SK-N-SH (cell line): ENCODE results near the gene CERS1. TPM values are rescaled to one million over a fixed set of nuclear protein-coding genes. Genes with fewer than 3 reads are reported as not detected.

Experiments
- CTCF ChIA-PET: fragments of 300-600, 350-600 bp; formaldehyde crosslinking; extraction: SDS; loops from one replicate; lab custom pipeline; 2021; lab: Yijun Ruan, JAX
- POLR2A ChIA-PET: fragments of 350-600 bp; sonication (Branson Sonifier 250); formaldehyde crosslinking; extraction: SDS; loops from one replicate; lab custom pipeline; 2020; ENCODE audit warnings: antibody characterized with exemption, inconsistent platforms; lab: Yijun Ruan, JAX
- DNase-seq: peaks from one replicate; pipeline ENCODE4 v3.0.0; 2012
- H2AFZ ChIP-seq: fragments of 200-600 bp; sonication (generic); 2 replicates; pipeline ENCODE4 v1.8.1; 2016; ENCODE audit warnings: antibody characterized with exemption, mild to moderate bottlenecking, low read depth
- H3F3A ChIP-seq: fragments of 200-600 bp; sonication (generic); replicated peaks from 2 replicates; pipeline ENCODE3; 2016; ENCODE audit warnings: antibody characterized with exemption, mild to moderate bottlenecking; ENCODE audit not compliant: insufficient read depth
- H3K27ac ChIP-seq, 2 experiments: fragments of 200-500 bp in 1 of 2; fragments of 200-600 bp in 1 of 2; sonication (Bioruptor generic) in 1 of 2; sonication (generic), shearing (Covaris generic) in 1 of 2; 2 replicates each; pipeline versions ENCODE4 v1.5.1 to v1.6.1; 2014 to 2016; ENCODE audit warnings: low read depth in 2 of 2, inconsistent platforms in 1 of 2, low read length in 1 of 2, mild to moderate bottlenecking in 1 of 2, mixed read lengths in 1 of 2
- H3K27me3 ChIP-seq: fragments of 200-600 bp; sonication (generic), shearing (Covaris generic); 2 replicates; pipeline ENCODE4 v1.6.1; 2016; ENCODE audit warnings: mixed run types; ENCODE audit not compliant: insufficient read depth
- H3K36me3 ChIP-seq, 2 experiments: fragments of 200-500 bp in 1 of 2; fragments of 200-600 bp in 1 of 2; sonication (Bioruptor generic) in 1 of 2; sonication (generic) in 1 of 2; replicated peaks in 1 of 2; 2 replicates each; pipeline versions ENCODE3 to v1.5.1; 2014 to 2016; ENCODE audit warnings: low read length in 1 of 2, mild to moderate bottlenecking in 1 of 2; ENCODE audit not compliant: insufficient read depth in 2 of 2, control insufficient read depth in 1 of 2
- H3K4me1 ChIP-seq, 2 experiments: fragments of 200-500 bp in 1 of 2; fragments of 200-600 bp in 1 of 2; sonication (Bioruptor generic) in 1 of 2; sonication (generic), shearing (Covaris generic) in 1 of 2; 2 replicates each; pipeline versions ENCODE4 v1.5.1 to v1.6.1; 2014 to 2016; ENCODE audit warnings: low read depth in 1 of 2, low read length in 1 of 2, mixed run types in 1 of 2; ENCODE audit not compliant: insufficient read depth in 2 of 2, control insufficient read depth in 1 of 2
- H3K4me2 ChIP-seq: fragments of 200-600 bp; sonication (generic), shearing (Covaris generic); 2 replicates; pipeline ENCODE4 v1.6.1; 2017; ENCODE audit warnings: mixed run types
- H3K4me3 ChIP-seq, 2 experiments: fragments of 200-500 bp in 1 of 2; fragments of 200-600 bp in 1 of 2; sonication (Bioruptor generic) in 1 of 2; sonication (generic), shearing (Covaris generic) in 1 of 2; 2 replicates each; pipeline versions ENCODE4 v1.5.1 to v1.8.1; 2014 to 2016; ENCODE audit warnings: low read depth in 2 of 2, inconsistent platforms in 1 of 2, low read length in 1 of 2, mild to moderate bottlenecking in 1 of 2, mixed read lengths in 1 of 2, moderate library complexity in 1 of 2
- H3K79me2 ChIP-seq: fragments of 200-600 bp; sonication (generic); 2 replicates; pipeline ENCODE4 v1.8.1; 2017; ENCODE audit warnings: mild to moderate bottlenecking; ENCODE audit not compliant: insufficient read depth
- H3K9ac ChIP-seq: fragments of 200-600 bp; sonication (generic); 2 replicates; pipeline ENCODE4 v1.6.1; 2017; ENCODE audit warnings: mixed run types
- H3K9me2 ChIP-seq: fragments of 200-600 bp; sonication (generic); 2 replicates; pipeline ENCODE4 v1.6.1; 2017; ENCODE audit warnings: mixed run types
- H3K9me3 ChIP-seq: fragments of 200-600 bp; sonication (generic); 2 replicates; pipeline ENCODE4 v1.6.1; 2017; ENCODE audit warnings: mixed run types, mild to moderate bottlenecking, moderate library complexity
- H4K20me1 ChIP-seq: fragments of 200-600 bp; sonication (generic); 2 replicates; pipeline ENCODE4 v1.6.1; 2017; ENCODE audit warnings: mild to moderate bottlenecking, mixed run types; ENCODE audit not compliant: insufficient read depth
- ELF1 ChIP-seq: IDR thresholded peaks from 2 replicates; pipeline ENCODE4 v1.4.0; 2012
- EZH2phosphoT487 ChIP-seq: fragments of 200-600 bp; sonication (generic); IDR thresholded peaks from 2 replicates; pipeline ENCODE4 v1.6.1; 2017; ENCODE audit warnings: low read depth, mixed run types, mild to moderate bottlenecking, antibody characterized with exemption, moderate library complexity, borderline replicate concordance
- FOXJ3 ChIP-seq: sonication (generic); formaldehyde crosslinking; IDR thresholded peaks from 2 replicates; pipeline ENCODE4 v1.5.1; 2020; ENCODE audit warnings: mild to moderate bottlenecking, missing genetic modification reagents
- FOXM1 ChIP-seq: IDR thresholded peaks from 2 replicates; pipeline ENCODE4 v1.4.0; 2012; ENCODE audit warnings: low read depth, mild to moderate bottlenecking
- GABPA ChIP-seq: IDR thresholded peaks from 2 replicates; pipeline ENCODE4 v1.4.0; 2012; ENCODE audit warnings: low read depth, mild to moderate bottlenecking
- MXI1 ChIP-seq: IDR thresholded peaks from 2 replicates; pipeline ENCODE4 v1.6.1; 2012; ENCODE audit warnings: mild to moderate bottlenecking, low read depth, low read length, improper control_type of control experiment
- RAD21 ChIP-seq: IDR thresholded peaks from 2 replicates; pipeline ENCODE4 v1.6.1; 2012; ENCODE audit warnings: mild to moderate bottlenecking, low read length
- RCOR1 ChIP-seq: fragments of 150-350 bp; IDR thresholded peaks from 2 replicates; pipeline ENCODE4 v1.6.1; 2017; ENCODE audit warnings: antibody characterized with exemption, low read length
- SMC3 ChIP-seq: IDR thresholded peaks from 2 replicates; pipeline ENCODE4 v1.6.1; 2012; ENCODE audit warnings: low read depth, low read length, improper control_type of control experiment
- TCF12 ChIP-seq: IDR thresholded peaks from 2 replicates; pipeline ENCODE4 v1.4.0; 2012
- TEAD4 ChIP-seq: IDR thresholded peaks from 2 replicates; pipeline ENCODE4 v1.4.0; 2012; ENCODE audit warnings: mild to moderate bottlenecking, borderline replicate concordance; ENCODE audit not compliant: insufficient read depth
- YY1 ChIP-seq: IDR thresholded peaks from 2 replicates; pipeline ENCODE4 v1.4.0; 2012; ENCODE audit warnings: low read depth, mild to moderate bottlenecking
- WGBS: methylation state at CpG from one replicate; pipeline ENCODE4 v1.1.6; 2017; ENCODE audit warnings: low lambda C conversion rate; 5-methylcytosine and 5-hydroxymethylcytosine counted together
- polyA plus RNA-seq, 3 experiments: library from polyadenylated mRNA; depleted of rRNA; stranded (reverse); fragments of >200 nt; gene quantifications; 2 replicates each; pipeline ENCODE4 v1.2.3, GENCODE V29; 2012
- TF ChIP-seq, protein P1 (sequence below): fragments of 150-350 bp; IDR thresholded peaks from 2 replicates; pipeline ENCODE4 v1.6.1; 2017; ENCODE audit warnings: antibody characterized with exemption, low read length, low read depth, borderline replicate concordance
- TF ChIP-seq, protein P2 (sequence below): IDR thresholded peaks from 2 replicates; pipeline ENCODE4 v1.4.0; 2012; ENCODE audit warnings: low read depth, borderline replicate concordance
- TF ChIP-seq, protein P3 (sequence below): IDR thresholded peaks from 2 replicates; pipeline ENCODE4 v1.4.0; 2012; ENCODE audit warnings: low read depth, borderline replicate concordance
- TF ChIP-seq, protein P4 (sequence below): fragments of 200-600 bp; sonication (generic); IDR thresholded peaks from 2 replicates; pipeline ENCODE4 v1.6.1; 2017; ENCODE audit warnings: antibody characterized with exemption, mild to moderate bottlenecking, moderate library complexity
- TF ChIP-seq, protein P5 (sequence below): IDR thresholded peaks from 2 replicates; pipeline ENCODE4 v1.6.1; 2012; ENCODE audit warnings: mild to moderate bottlenecking, low read depth, low read length, moderate library complexity

CERS1 gene
- polyA plus RNA-seq, 1 of the 3 experiments (the other 2 are of a cell fraction) = 7.3 TPM

DNA sequence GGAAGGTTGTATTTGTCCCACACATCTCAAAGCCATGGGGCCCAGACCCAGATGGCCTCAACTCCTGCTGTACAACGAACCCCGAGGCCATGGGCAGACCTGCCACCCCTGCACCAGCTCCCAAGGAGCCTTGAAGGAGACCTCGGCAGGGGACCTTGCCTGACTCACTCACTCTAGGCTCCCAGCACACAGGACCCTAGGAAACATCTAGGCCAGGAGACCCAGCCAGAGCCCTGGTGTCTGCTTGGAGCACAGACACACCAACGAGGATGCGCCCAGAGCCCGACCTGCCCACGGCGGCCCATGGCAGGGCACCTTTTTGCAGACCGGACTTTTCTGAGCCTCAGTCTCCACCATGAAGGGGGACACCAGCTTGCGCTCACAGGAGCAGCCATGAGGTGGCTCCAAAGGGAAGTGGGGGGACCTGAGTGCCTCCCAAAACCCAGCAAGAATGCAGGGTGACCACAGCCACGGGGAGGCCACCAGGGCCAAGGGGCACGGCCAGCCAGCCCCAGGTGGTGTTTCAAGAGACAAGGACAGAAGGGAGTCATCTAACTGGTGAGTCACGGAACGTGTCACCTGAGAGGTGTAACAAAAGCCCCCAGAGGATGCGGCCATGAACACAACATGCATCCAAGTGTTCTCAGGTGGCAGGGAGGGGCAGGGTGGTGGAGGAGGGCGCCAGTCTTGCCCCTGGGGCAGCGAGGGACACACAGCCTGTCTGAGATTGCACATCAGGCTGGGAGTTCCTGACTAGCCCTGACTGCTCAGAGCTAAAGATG, 4.9 kb upstream of the CERS1 start:
- Histone ChIP-seq H4K20me1 (no peaks in the 10 kb centered on the region), H3K27ac (no peak overlapping the region), H3K79me2 (no peaks in the 10 kb centered on the region), H3K36me3 (peaks cover 0 to 44% of the 10 kb centered on the region in 2 experiments), H3K4me2 (no peak overlapping the region), H3K27me3 (no peaks in the 10 kb centered on the region), H3K4me3 (no peak overlapping the region), H3F3A (peaks cover 9% of the 10 kb centered on the region), H3K4me1 (peaks cover 0 to 10% of the 10 kb centered on the region in 2 experiments; a peak in 1 of 4 replicates), H3K9ac (no peak overlapping the region), H3K9me2 (no peaks in the 10 kb centered on the region), H3K9me3 (no peaks in the 10 kb centered on the region), H2AFZ (no peak overlapping the region)
- ChIA-PET POLR2A (no interaction called here), CTCF (no interaction called here)
- TF ChIP-seq, protein P1, sequence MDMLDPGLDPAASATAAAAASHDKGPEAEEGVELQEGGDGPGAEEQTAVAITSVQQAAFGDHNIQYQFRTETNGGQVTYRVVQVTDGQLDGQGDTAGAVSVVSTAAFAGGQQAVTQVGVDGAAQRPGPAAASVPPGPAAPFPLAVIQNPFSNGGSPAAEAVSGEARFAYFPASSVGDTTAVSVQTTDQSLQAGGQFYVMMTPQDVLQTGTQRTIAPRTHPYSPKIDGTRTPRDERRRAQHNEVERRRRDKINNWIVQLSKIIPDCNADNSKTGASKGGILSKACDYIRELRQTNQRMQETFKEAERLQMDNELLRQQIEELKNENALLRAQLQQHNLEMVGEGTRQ = no peak
- TF ChIP-seq, protein P2, sequence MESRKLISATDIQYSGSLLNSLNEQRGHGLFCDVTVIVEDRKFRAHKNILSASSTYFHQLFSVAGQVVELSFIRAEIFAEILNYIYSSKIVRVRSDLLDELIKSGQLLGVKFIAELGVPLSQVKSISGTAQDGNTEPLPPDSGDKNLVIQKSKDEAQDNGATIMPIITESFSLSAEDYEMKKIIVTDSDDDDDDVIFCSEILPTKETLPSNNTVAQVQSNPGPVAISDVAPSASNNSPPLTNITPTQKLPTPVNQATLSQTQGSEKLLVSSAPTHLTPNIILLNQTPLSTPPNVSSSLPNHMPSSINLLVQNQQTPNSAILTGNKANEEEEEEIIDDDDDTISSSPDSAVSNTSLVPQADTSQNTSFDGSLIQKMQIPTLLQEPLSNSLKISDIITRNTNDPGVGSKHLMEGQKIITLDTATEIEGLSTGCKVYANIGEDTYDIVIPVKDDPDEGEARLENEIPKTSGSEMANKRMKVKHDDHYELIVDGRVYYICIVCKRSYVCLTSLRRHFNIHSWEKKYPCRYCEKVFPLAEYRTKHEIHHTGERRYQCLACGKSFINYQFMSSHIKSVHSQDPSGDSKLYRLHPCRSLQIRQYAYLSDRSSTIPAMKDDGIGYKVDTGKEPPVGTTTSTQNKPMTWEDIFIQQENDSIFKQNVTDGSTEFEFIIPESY = no peak
- TF ChIP-seq RAD21 (no peak), TEAD4 (no peak), RCOR1 (no peak), ELF1 (no peak), TCF12 (no peak), YY1 (no peak), FOXJ3 (CRISPR knock-in tag) (no peak), GABPA (no peak), FOXM1 (no peak), SMC3 (no peak), MXI1 (no peak), EZH2phosphoT487 (no peak)
- TF ChIP-seq, protein P3, sequence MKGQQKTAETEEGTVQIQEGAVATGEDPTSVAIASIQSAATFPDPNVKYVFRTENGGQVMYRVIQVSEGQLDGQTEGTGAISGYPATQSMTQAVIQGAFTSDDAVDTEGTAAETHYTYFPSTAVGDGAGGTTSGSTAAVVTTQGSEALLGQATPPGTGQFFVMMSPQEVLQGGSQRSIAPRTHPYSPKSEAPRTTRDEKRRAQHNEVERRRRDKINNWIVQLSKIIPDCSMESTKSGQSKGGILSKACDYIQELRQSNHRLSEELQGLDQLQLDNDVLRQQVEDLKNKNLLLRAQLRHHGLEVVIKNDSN = no peak
- TF ChIP-seq, protein P4, sequence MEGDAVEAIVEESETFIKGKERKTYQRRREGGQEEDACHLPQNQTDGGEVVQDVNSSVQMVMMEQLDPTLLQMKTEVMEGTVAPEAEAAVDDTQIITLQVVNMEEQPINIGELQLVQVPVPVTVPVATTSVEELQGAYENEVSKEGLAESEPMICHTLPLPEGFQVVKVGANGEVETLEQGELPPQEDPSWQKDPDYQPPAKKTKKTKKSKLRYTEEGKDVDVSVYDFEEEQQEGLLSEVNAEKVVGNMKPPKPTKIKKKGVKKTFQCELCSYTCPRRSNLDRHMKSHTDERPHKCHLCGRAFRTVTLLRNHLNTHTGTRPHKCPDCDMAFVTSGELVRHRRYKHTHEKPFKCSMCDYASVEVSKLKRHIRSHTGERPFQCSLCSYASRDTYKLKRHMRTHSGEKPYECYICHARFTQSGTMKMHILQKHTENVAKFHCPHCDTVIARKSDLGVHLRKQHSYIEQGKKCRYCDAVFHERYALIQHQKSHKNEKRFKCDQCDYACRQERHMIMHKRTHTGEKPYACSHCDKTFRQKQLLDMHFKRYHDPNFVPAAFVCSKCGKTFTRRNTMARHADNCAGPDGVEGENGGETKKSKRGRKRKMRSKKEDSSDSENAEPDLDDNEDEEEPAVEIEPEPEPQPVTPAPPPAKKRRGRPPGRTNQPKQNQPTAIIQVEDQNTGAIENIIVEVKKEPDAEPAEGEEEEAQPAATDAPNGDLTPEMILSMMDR = no peak
- TF ChIP-seq, protein P5, sequence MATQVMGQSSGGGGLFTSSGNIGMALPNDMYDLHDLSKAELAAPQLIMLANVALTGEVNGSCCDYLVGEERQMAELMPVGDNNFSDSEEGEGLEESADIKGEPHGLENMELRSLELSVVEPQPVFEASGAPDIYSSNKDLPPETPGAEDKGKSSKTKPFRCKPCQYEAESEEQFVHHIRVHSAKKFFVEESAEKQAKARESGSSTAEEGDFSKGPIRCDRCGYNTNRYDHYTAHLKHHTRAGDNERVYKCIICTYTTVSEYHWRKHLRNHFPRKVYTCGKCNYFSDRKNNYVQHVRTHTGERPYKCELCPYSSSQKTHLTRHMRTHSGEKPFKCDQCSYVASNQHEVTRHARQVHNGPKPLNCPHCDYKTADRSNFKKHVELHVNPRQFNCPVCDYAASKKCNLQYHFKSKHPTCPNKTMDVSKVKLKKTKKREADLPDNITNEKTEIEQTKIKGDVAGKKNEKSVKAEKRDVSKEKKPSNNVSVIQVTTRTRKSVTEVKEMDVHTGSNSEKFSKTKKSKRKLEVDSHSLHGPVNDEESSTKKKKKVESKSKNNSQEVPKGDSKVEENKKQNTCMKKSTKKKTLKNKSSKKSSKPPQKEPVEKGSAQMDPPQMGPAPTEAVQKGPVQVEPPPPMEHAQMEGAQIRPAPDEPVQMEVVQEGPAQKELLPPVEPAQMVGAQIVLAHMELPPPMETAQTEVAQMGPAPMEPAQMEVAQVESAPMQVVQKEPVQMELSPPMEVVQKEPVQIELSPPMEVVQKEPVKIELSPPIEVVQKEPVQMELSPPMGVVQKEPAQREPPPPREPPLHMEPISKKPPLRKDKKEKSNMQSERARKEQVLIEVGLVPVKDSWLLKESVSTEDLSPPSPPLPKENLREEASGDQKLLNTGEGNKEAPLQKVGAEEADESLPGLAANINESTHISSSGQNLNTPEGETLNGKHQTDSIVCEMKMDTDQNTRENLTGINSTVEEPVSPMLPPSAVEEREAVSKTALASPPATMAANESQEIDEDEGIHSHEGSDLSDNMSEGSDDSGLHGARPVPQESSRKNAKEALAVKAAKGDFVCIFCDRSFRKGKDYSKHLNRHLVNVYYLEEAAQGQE = no peak
- DNase-seq = no peak
- WGBS = over 99% methylated on average over 11 of the region's 17 CpGs
